GM23338 (cell line): ENCODE data around the gene FLT1. TPM values are rescaled to one million over a fixed set of nuclear protein-coding genes. Genes with fewer than 3 reads are reported as not detected.

Source experiments
- ATAC-seq: fragments of 200-7000 bp; cut with Tn5 transposase; 3 replicates; pipeline ENCODE4 v1.9.1; 2020
- DNase-seq: peaks from one replicate; pipeline ENCODE4 v3.0.0-alpha.2; 2015; ENCODE audit warnings: low spot score
- H2AFZ ChIP-seq: fragments of 200-600 bp; sonication (generic); 2 replicates; pipeline ENCODE4 v1.8.0; 2016; ENCODE audit warnings: antibody characterized with exemption, mild to moderate bottlenecking, moderate library complexity
- H3F3A ChIP-seq: fragments of 200-600 bp; sonication (generic); replicated peaks from 2 replicates; pipeline ENCODE4 v1.8.0; 2017; ENCODE audit warnings: antibody characterized with exemption, mixed run types, low read depth
- H3K27ac ChIP-seq: fragments of 200-600 bp; sonication (generic); 2 replicates; pipeline ENCODE4 v1.6.1; 2016; ENCODE audit warnings: low read depth
- H3K27me3 ChIP-seq: fragments of 200-600 bp; sonication (generic); 2 replicates; pipeline ENCODE4 v1.8.0; 2016; ENCODE audit warnings: mild to moderate bottlenecking, mixed run types, moderate library complexity; ENCODE audit not compliant: insufficient read depth
- H3K36me3 ChIP-seq: fragments of 200-600 bp; sonication (generic); 2 replicates; pipeline ENCODE4 v1.8.0; 2016; ENCODE audit warnings: mild to moderate bottlenecking; ENCODE audit not compliant: insufficient read depth
- H3K4me1 ChIP-seq: fragments of 200-600 bp; sonication (generic); 2 replicates; pipeline ENCODE4 v1.8.0; 2016; ENCODE audit warnings: mild to moderate bottlenecking, moderate library complexity; ENCODE audit not compliant: insufficient read depth
- H3K4me2 ChIP-seq: fragments of 200-600 bp; sonication (generic); 2 replicates; pipeline ENCODE4 v1.7.1; 2017; ENCODE audit warnings: mixed run types
- H3K4me3 ChIP-seq: fragments of 200-600 bp; sonication (generic); 2 replicates; pipeline ENCODE4 v1.6.1; 2016; ENCODE audit warnings: mixed run types
- H3K79me2 ChIP-seq: fragments of 200-600 bp; sonication (generic); replicated peaks from 2 replicates; pipeline ENCODE4 v1.8.0; 2017; ENCODE audit warnings: mild to moderate bottlenecking; ENCODE audit not compliant: insufficient read depth
- H3K9me2 ChIP-seq: fragments of 200-600 bp; sonication (generic); 2 replicates; pipeline ENCODE4 v1.8.0; 2017; ENCODE audit not compliant: insufficient read depth
- H4K20me1 ChIP-seq: fragments of 200-600 bp; sonication (generic); replicated peaks from 2 replicates; pipeline ENCODE4 v1.8.0; 2017; ENCODE audit warnings: mild to moderate bottlenecking; ENCODE audit not compliant: insufficient read depth
- H3K27ac Mint-ChIP-seq: 2 replicates; pipeline ENCODE4 v1.8.0; 2020; ENCODE audit warnings: inconsistent platforms, mild to moderate bottlenecking, moderate library complexity, mixed read lengths
- H3K27me3 Mint-ChIP-seq: 3 replicates; pipeline ENCODE4 v1.8.0; 2022; ENCODE audit warnings: low read depth, mild to moderate bottlenecking, moderate library complexity, mixed read lengths, inconsistent platforms; ENCODE audit not compliant: insufficient read depth, poor library complexity
- H3K36me3 Mint-ChIP-seq: 3 replicates; pipeline ENCODE4 v1.8.0; 2021; ENCODE audit warnings: low read depth, mild to moderate bottlenecking, inconsistent platforms, moderate library complexity, mixed read lengths
- H3K4me1 Mint-ChIP-seq: 3 replicates; pipeline ENCODE4 v1.8.0; 2020; ENCODE audit warnings: mild to moderate bottlenecking, inconsistent platforms, mixed read lengths
- H3K4me3 Mint-ChIP-seq: 3 replicates; pipeline ENCODE4 v1.8.0; 2021; ENCODE audit warnings: moderate library complexity, mild to moderate bottlenecking, inconsistent platforms, mixed read lengths
- H3K9me3 Mint-ChIP-seq: 3 replicates; pipeline ENCODE4 v1.8.0; 2020; ENCODE audit warnings: moderate library complexity, mild to moderate bottlenecking, inconsistent platforms, mixed read lengths
- JUNB ChIP-seq: IDR thresholded peaks from one replicate; pipeline ENCODE4 v1.6.1; 2016; ENCODE audit warnings: antibody characterized with exemption; ENCODE audit not compliant: unreplicated experiment
- NANOG ChIP-seq: IDR thresholded peaks from 2 replicates; pipeline ENCODE4 v1.6.1; 2016; ENCODE audit warnings: antibody characterized with exemption, borderline replicate concordance
- POLR2AphosphoS5 ChIP-seq: IDR thresholded peaks from 2 replicates; pipeline ENCODE4 v1.6.1; 2016; ENCODE audit warnings: antibody characterized with exemption, low read depth
- polyA plus RNA-seq: library from polyadenylated mRNA; unstranded; fragments of >200 nt; fragmentation: Nextera tagmentation; extraction: Ambion mirVana; gene quantifications from 2 replicates; pipeline ENCODE4 v1.2.1, GENCODE V29; 2016
- total RNA-seq: library from RNA; depleted of rRNA; stranded (reverse); fragments of >200 nt; shearing (Covaris generic); gene quantifications from 2 replicates; pipeline ENCODE4 v1.2.3, GENCODE V29; 2014
- TF ChIP-seq, protein P1 (sequence below): IDR thresholded peaks from one replicate; pipeline ENCODE4 v1.6.1; 2018; ENCODE audit warnings: antibody characterized with exemption; ENCODE audit not compliant: unreplicated experiment
- TF ChIP-seq, protein P2 (sequence below), 2 experiments: fragments of 200-600 bp in 1 of 2; sonication (generic) in 1 of 2; conservative IDR thresholded peaks; 2 replicates each; pipeline versions ENCODE4 v1.5.1 to v1.6.1; 2016 to 2017; ENCODE audit warnings: antibody characterized with exemption in 2 of 2, low read depth in 2 of 2, mild to moderate bottlenecking in 2 of 2, moderate library complexity in 1 of 2
- TF ChIP-seq, protein P3 (sequence below): IDR thresholded peaks from 2 replicates; pipeline ENCODE4 v1.6.1; 2016; ENCODE audit warnings: antibody characterized with exemption

FLT1 gene
- total and polyA plus RNA-seq, 2 experiments from 2014 or later, result 26.8 to 116 TPM

DNA sequence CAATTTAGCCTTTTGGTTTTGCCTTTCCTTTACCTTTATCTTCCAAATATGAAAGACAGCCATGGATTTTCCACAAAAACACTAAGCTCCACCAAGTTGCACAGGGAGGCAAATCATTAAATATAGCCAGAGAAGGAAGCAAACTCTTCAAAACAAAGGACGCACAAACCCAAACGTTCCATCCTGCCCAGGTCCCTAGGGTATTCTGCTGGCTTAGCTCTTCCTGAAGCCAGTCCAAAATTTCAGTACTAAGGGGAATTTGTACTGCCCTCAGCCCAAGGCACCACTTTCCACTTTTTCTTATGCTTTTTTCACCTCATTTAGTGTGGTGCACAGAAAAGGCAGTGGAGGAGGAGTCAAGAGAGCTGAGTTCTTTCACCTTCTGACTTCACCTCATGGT is 169.9 kb downstream of the FLT1 start (continued):
- TF ChIP-seq, protein P1, sequence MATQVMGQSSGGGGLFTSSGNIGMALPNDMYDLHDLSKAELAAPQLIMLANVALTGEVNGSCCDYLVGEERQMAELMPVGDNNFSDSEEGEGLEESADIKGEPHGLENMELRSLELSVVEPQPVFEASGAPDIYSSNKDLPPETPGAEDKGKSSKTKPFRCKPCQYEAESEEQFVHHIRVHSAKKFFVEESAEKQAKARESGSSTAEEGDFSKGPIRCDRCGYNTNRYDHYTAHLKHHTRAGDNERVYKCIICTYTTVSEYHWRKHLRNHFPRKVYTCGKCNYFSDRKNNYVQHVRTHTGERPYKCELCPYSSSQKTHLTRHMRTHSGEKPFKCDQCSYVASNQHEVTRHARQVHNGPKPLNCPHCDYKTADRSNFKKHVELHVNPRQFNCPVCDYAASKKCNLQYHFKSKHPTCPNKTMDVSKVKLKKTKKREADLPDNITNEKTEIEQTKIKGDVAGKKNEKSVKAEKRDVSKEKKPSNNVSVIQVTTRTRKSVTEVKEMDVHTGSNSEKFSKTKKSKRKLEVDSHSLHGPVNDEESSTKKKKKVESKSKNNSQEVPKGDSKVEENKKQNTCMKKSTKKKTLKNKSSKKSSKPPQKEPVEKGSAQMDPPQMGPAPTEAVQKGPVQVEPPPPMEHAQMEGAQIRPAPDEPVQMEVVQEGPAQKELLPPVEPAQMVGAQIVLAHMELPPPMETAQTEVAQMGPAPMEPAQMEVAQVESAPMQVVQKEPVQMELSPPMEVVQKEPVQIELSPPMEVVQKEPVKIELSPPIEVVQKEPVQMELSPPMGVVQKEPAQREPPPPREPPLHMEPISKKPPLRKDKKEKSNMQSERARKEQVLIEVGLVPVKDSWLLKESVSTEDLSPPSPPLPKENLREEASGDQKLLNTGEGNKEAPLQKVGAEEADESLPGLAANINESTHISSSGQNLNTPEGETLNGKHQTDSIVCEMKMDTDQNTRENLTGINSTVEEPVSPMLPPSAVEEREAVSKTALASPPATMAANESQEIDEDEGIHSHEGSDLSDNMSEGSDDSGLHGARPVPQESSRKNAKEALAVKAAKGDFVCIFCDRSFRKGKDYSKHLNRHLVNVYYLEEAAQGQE, result no peak
- TF ChIP-seq, protein P2, sequence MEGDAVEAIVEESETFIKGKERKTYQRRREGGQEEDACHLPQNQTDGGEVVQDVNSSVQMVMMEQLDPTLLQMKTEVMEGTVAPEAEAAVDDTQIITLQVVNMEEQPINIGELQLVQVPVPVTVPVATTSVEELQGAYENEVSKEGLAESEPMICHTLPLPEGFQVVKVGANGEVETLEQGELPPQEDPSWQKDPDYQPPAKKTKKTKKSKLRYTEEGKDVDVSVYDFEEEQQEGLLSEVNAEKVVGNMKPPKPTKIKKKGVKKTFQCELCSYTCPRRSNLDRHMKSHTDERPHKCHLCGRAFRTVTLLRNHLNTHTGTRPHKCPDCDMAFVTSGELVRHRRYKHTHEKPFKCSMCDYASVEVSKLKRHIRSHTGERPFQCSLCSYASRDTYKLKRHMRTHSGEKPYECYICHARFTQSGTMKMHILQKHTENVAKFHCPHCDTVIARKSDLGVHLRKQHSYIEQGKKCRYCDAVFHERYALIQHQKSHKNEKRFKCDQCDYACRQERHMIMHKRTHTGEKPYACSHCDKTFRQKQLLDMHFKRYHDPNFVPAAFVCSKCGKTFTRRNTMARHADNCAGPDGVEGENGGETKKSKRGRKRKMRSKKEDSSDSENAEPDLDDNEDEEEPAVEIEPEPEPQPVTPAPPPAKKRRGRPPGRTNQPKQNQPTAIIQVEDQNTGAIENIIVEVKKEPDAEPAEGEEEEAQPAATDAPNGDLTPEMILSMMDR (conservative IDR thresholded peaks at IDR 0.05; ENCODE audit: low read depth in 2 of 2), result no peak
- TF ChIP-seq JUNB, result no peak
- TF ChIP-seq NANOG, result no peak
- TF ChIP-seq, protein P3, sequence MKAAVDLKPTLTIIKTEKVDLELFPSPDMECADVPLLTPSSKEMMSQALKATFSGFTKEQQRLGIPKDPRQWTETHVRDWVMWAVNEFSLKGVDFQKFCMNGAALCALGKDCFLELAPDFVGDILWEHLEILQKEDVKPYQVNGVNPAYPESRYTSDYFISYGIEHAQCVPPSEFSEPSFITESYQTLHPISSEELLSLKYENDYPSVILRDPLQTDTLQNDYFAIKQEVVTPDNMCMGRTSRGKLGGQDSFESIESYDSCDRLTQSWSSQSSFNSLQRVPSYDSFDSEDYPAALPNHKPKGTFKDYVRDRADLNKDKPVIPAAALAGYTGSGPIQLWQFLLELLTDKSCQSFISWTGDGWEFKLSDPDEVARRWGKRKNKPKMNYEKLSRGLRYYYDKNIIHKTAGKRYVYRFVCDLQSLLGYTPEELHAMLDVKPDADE, result no peak
- no peak for TF ChIP-seq POLR2AphosphoS5

DNA sequence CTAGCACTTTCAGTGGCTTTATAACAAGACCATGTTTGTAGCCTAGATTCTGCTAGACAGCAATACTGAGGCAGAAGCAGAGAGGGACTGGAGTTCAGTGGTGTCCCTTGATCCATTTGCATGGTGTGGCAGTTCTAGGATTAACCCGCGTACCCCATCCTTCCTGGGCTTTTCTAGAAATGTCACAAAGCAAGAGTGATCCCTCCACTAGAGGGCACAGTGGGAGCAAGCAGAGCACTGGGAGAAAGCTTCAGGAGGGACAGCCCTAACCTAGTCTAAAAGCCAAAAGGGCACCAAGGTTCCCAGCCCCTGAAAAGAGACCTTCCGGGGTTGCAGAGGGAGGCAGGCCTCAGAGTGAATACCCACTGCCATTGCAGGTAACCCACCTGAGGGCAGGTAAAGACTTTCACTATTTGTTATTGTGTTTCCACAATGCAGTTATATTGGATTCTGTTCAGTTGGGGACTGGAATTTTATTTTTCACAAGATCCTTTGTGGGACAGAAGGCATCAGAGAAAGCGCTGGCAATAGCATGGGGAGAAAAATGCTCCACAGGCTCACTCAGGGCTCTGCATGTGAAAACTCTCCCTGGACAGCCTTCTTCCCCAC is 170.6 kb downstream of the FLT1 start:
- ATAC-seq (peak; percentile 96), DNase-seq (peak; percentile 93)
- Mint-ChIP-seq H3K27me3 (peaks cover 8% of the 10 kb centered on the region), H3K4me1 (no peaks in the 10 kb centered on the region; the same call in none of the 3 replicates), H3K4me3 (no peak overlapping the region; the same call in 2 of the 3 replicates), H3K9me3 (no peaks in the 10 kb centered on the region), H3K36me3 (peaks cover 25% of the 10 kb centered on the region), H3K27ac (no peak overlapping the region)
- H4K20me1 ChIP-seq, result no peaks in the 10 kb centered on the region
- H3F3A ChIP-seq, result no peaks in the 10 kb centered on the region
- peaks cover 18% of the 10 kb centered on the region for H3K36me3 ChIP-seq
- peaks cover 4% of the 10 kb centered on the region; the same call in 1 of the 2 replicates for H3K4me1 ChIP-seq
- H3K27me3 ChIP-seq, result no peaks in the 10 kb centered on the region
- H3K27ac ChIP-seq, result peak overlapping the region; percentile 60; the same call in 1 of the 2 replicates
- H3K4me2 ChIP-seq, result no peak overlapping the region
- no peak overlapping the region for H3K4me3 ChIP-seq
- H3K9me2 ChIP-seq, result no peaks in the 10 kb centered on the region
- no peaks in the 10 kb centered on the region for H3K79me2 ChIP-seq
- TF ChIP-seq, protein P2 (conservative IDR thresholded peaks at IDR 0.05; ENCODE audit: low read depth in 2 of 2), result peak; percentile 88 to 96
- no peak for TF ChIP-seq NANOG
- H2AFZ ChIP-seq, result no peak overlapping the region
